Naive thymus-derived CD4-positive, alpha-beta T cell (primary cell): ENCODE results near the gene CXCL12. TPM values are rescaled to one million over a fixed set of nuclear protein-coding genes. Genes with fewer than 3 reads are reported as not detected.

ENCODE experiments used
- ATAC-seq: fragments of 150-1000 bp; cut with Tn5 transposase; 2 replicates; pipeline ENCODE4 v1.10.0; 2021; ENCODE audit warnings: mild to moderate bottlenecking, moderate library complexity
- CTCF ChIA-PET: fragments of 350-600 bp; sonication (Branson Sonifier 250); formaldehyde crosslinking; loops from one replicate; lab custom pipeline; 2021; ENCODE audit warnings: antibody characterized with exemption; lab: Charles Lee
- POLR2A ChIA-PET: fragments of 350-600 bp; sonication (Branson Sonifier 250); formaldehyde crosslinking; loops from one replicate; lab custom pipeline; 2021; ENCODE audit warnings: antibody characterized with exemption, inconsistent platforms; lab: Charles Lee
- DNase-seq, 9 donors: peaks; one replicate each; pipeline versions ENCODE4 v3.0.0 to v3.0.0-alpha.2; 2020 to 2022; ENCODE audit warnings: mixed read lengths in 1 of 9
- H3K27ac ChIP-seq: one replicate; pipeline ENCODE4 v1.7.0; 2013; ENCODE audit warnings: mild to moderate bottlenecking, low read depth, low read length, moderate library complexity
- H3K27me3 ChIP-seq, 2 donors: one replicate each; pipeline ENCODE4 v1.7.0; 2013; ENCODE audit warnings: low read length in 2 of 2, mild to moderate bottlenecking in 2 of 2, moderate library complexity in 2 of 2; ENCODE audit not compliant: control insufficient read depth in 2 of 2, insufficient read depth in 2 of 2
- H3K36me3 ChIP-seq, 3 experiments: 1 replicate in 2 of 3; 2 replicates in 1 of 3; pipeline ENCODE4 v1.7.0; 2013; ENCODE audit warnings: low read length in 3 of 3, mild to moderate bottlenecking in 3 of 3, moderate library complexity in 1 of 3; ENCODE audit not compliant: insufficient read depth in 3 of 3, control insufficient read depth in 2 of 3
- H3K4me1 ChIP-seq, 2 donors: one replicate each; pipeline ENCODE4 v1.7.0; 2013; ENCODE audit warnings: low read length in 2 of 2, mild to moderate bottlenecking in 2 of 2, moderate library complexity in 1 of 2; ENCODE audit not compliant: control insufficient read depth in 2 of 2, insufficient read depth in 2 of 2
- H3K4me3 ChIP-seq: 2 replicates; pipeline ENCODE4 v1.7.0; 2013; ENCODE audit warnings: mild to moderate bottlenecking, low read length
- H3K9me3 ChIP-seq, 3 experiments: 1 replicate in 2 of 3; 2 replicates in 1 of 3; pipeline ENCODE4 v1.7.0; 2013; ENCODE audit warnings: low read length in 3 of 3; ENCODE audit not compliant: control insufficient read depth in 2 of 3
- H3K27ac Mint-ChIP-seq, 9 donors: one replicate each; pipeline ENCODE4 v1.8.0; 2020 to 2022; ENCODE audit warnings: mixed read lengths in 9 of 9, mild to moderate bottlenecking in 8 of 9, moderate library complexity in 5 of 9, inconsistent platforms in 2 of 9
- H3K27me3 Mint-ChIP-seq, 5 donors: one replicate each; pipeline ENCODE4 v1.8.0; 2021 to 2022; ENCODE audit warnings: mixed read lengths in 5 of 5, mild to moderate bottlenecking in 1 of 5
- H3K36me3 Mint-ChIP-seq, 5 donors: one replicate each; pipeline ENCODE4 v1.8.0; 2020 to 2022; ENCODE audit warnings: mixed read lengths in 5 of 5, mild to moderate bottlenecking in 3 of 5, inconsistent platforms in 1 of 5
- H3K4me1 Mint-ChIP-seq, 7 donors: one replicate each; pipeline ENCODE4 v1.8.0; 2020 to 2022; ENCODE audit warnings: mixed read lengths in 7 of 7, mild to moderate bottlenecking in 3 of 7, inconsistent platforms in 1 of 7
- H3K4me3 Mint-ChIP-seq, 10 donors: one replicate each; pipeline ENCODE4 v1.8.0; 2020 to 2022; ENCODE audit warnings: mild to moderate bottlenecking in 10 of 10, mixed read lengths in 10 of 10, moderate library complexity in 6 of 10, inconsistent platforms in 2 of 10
- H3K9me3 Mint-ChIP-seq, 11 donors: one replicate each; pipeline ENCODE4 v1.8.0; 2020 to 2022; ENCODE audit warnings: mixed read lengths in 11 of 11, mild to moderate bottlenecking in 4 of 11, inconsistent platforms in 1 of 11, moderate library complexity in 1 of 11
- intact Hi-C, 2 donors: fragments of 100-400 bp; cut with micrococcal nuclease; formaldehyde crosslinking; loops; one replicate each; pipeline ENCODE4 v1.15.1; 2023
- polyA plus RNA-seq, 2 donors: library from polyadenylated mRNA; unstranded; fragments of 300-500 nt; fragmentation: Illumina TruSeq; gene quantifications; one replicate each; pipeline ENCODE4 v1.2.3, GENCODE V29; 2021
- total RNA-seq, 6 experiments: library from RNA in 5 of 6; stranded (reverse) in 5 of 6; gene quantifications; 1 replicate in 5 of 6; 2 replicates in 1 of 6; pipeline ENCODE4 v1.2.3 and lab custom pipeline; 2021 to 2026

The CXCL12 gene
- total and polyA plus RNA-seq, 7 experiments from 2014 or later, result not detected

DNA sequence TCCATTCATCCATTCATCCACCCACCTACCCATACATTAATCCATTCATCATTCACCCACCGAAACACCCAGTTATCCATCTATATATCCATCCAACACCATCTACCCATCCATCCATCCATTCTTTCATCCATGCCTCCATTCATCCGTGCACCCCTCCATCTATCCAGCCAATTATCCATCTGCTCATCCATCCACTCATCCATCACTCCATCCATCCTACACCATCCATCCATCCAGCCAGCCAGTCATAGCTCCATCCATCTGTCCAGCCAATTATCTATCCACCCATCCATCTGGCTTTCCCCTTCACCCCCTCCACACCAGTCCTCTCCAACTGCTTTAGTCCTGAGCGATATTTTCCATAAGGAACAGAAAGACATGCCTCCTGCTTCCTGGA, 7.5 kb upstream of the CXCL12 start:
- Histone ChIP-seq H3K27me3 (no peaks in the 10 kb centered on the region), H3K4me1 (no peaks in the 10 kb centered on the region), H3K4me3 (no peak overlapping the region), H3K9me3 (no peaks in the 10 kb centered on the region), H3K27ac (no peak overlapping the region), H3K36me3 (no peaks in the 10 kb centered on the region)
- Mint-ChIP-seq H3K9me3 (no peaks in the 10 kb centered on the region), H3K4me3 (no peak overlapping the region), H3K27me3 (peaks cover 8 to 55% (median 37%) of the 10 kb centered on the region in 5 donors), H3K4me1 (no peaks in the 10 kb centered on the region), H3K27ac (no peak overlapping the region), H3K36me3 (no peaks in the 10 kb centered on the region)
- ATAC-seq (no peak), DNase-seq (no peak)
- ChIA-PET POLR2A (no interaction called here), CTCF (no interaction called here)
- intact Hi-C loops, result no loop called here

DNA sequence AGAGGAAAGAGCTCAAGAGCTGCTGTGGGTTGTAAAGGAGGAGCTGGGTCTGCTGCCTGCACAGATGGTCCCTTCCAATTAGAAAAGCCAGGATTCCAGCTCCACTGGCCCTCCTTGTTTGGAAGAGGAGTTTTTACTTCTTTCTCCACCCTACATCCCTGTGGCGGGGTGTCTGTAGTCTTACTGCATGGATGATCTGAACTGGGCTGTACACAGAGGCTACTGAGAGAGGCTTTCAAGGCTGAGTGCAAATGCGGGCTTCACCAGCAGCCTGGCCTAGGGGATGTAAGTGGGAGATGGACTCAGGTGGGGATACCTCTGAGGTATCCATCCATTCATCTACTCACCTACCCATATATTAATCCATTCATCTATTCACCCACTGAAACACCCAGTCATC, 7.1 kb upstream of the CXCL12 start:
- Histone ChIP-seq H3K36me3 (no peaks in the 10 kb centered on the region), H3K9me3 (no peaks in the 10 kb centered on the region), H3K27me3 (no peaks in the 10 kb centered on the region), H3K27ac (no peak overlapping the region), H3K4me3 (no peak overlapping the region), H3K4me1 (no peaks in the 10 kb centered on the region)
- H3K27ac Mint-ChIP-seq, result no peak overlapping the region
- peaks cover 0 to under 1% (median 0%) of the 10 kb centered on the region in 11 donors for H3K9me3 Mint-ChIP-seq
- ATAC-seq (no peak), DNase-seq (no peak)
- POLR2A ChIA-PET, result no interaction called here
- H3K27me3 Mint-ChIP-seq, result peaks cover 9 to 54% (median 37%) of the 10 kb centered on the region in 5 donors
- intact Hi-C loops, result no loop called here
- H3K4me1 Mint-ChIP-seq, result peaks cover 0 to under 1% (median 0%) of the 10 kb centered on the region in 7 donors
- CTCF ChIA-PET, result no interaction called here
- H3K36me3 Mint-ChIP-seq, result no peaks in the 10 kb centered on the region
- H3K4me3 Mint-ChIP-seq, result no peak overlapping the region

DNA sequence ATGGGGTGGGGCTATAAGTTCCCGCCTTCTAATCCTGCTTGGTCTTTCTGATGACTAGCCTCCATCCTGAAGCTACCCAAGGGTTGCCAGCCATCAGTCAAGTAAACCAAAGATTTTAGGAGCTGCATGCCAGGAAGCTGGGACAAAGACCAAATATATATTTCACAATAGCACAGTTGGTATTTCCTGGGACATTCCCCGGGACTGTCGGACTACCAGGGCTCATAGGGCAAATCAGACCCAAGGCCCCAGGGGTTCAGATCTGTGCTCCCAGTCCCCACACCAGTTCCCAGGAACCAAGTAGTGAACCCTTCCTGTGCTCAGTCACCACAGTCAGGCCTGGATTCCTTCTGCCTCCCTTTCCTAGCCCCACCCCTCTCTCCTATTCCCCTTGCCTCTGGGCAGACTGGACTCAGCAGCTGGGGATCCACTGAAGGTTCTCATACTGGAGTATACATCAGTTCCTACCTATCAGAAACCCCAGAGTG, 5.7 kb upstream of the CXCL12 start:
- peaks cover 0 to 3% (median 0%) of the 10 kb centered on the region in 11 donors for H3K9me3 Mint-ChIP-seq

DNA sequence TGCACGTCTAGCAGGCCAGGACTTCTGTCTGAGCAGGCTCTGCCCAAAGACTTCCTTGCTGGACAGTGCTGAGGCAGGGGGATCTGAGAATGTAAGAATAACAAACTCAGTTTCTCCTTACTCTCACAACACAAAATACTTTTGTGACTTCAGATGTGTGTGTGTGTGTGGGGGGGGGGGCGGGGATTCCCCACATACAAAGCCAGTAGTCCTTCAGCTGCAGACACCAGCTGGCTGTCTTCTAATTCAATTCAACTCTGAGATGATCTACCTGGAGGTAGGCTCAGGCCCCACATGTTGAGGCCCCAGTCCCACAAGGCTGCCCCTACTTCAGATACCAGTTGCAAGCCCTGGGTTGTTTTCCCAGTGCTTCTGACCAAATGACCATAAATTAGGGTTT, 4.7 kb upstream of the CXCL12 start:
- DNase-seq (no peak), ATAC-seq (no peak)
- Histone ChIP-seq H3K27me3 (no peaks in the 10 kb centered on the region), H3K4me1 (no peaks in the 10 kb centered on the region), H3K9me3 (no peaks in the 10 kb centered on the region), H3K36me3 (no peaks in the 10 kb centered on the region), H3K4me3 (no peak overlapping the region), H3K27ac (no peak overlapping the region)
- peaks cover 21 to 52% (median 36%) of the 10 kb centered on the region in 5 donors for H3K27me3 Mint-ChIP-seq
- POLR2A ChIA-PET, result no interaction called here
- CTCF ChIA-PET, result interaction anchor here (0.6 kb wide), 1 partner anchor 489 kb away, joined by 4 read pairs; no protein-coding TSS in a partner anchor
- intact Hi-C loops, result loop anchor here in 1 of 2 donors (10.0 kb wide), 1 partner anchor 475 kb away; no protein-coding TSS in a partner anchor
- H3K36me3 Mint-ChIP-seq, result no peaks in the 10 kb centered on the region
- H3K4me1 Mint-ChIP-seq, result peaks cover 0 to 8% (median 4%) of the 10 kb centered on the region in 7 donors
- no peak overlapping the region for H3K27ac Mint-ChIP-seq
- H3K4me3 Mint-ChIP-seq, result no peak overlapping the region
- H3K9me3 Mint-ChIP-seq, result peaks cover 0 to 3% (median 0%) of the 10 kb centered on the region in 11 donors

More for the DNA sequence above, 5.7 kb upstream of the CXCL12 start:
- Histone ChIP-seq H3K27ac (no peak overlapping the region), H3K4me1 (no peaks in the 10 kb centered on the region), H3K36me3 (no peaks in the 10 kb centered on the region), H3K27me3 (no peaks in the 10 kb centered on the region), H3K9me3 (no peaks in the 10 kb centered on the region), H3K4me3 (no peak overlapping the region)
- H3K27ac Mint-ChIP-seq, result no peak overlapping the region
- no peaks in the 10 kb centered on the region for H3K36me3 Mint-ChIP-seq
- intact Hi-C loops, result no loop called here
- peaks cover 16 to 50% (median 36%) of the 10 kb centered on the region in 5 donors for H3K27me3 Mint-ChIP-seq
- POLR2A ChIA-PET, result no interaction called here
- CTCF ChIA-PET, result no interaction called here
- ATAC-seq, result no peak
- peak in 1 of 9 donors; percentile 13 for DNase-seq
- H3K4me1 Mint-ChIP-seq, result peaks cover 0 to 6% (median 2%) of the 10 kb centered on the region in 7 donors
- no peak overlapping the region for H3K4me3 Mint-ChIP-seq

DNA sequence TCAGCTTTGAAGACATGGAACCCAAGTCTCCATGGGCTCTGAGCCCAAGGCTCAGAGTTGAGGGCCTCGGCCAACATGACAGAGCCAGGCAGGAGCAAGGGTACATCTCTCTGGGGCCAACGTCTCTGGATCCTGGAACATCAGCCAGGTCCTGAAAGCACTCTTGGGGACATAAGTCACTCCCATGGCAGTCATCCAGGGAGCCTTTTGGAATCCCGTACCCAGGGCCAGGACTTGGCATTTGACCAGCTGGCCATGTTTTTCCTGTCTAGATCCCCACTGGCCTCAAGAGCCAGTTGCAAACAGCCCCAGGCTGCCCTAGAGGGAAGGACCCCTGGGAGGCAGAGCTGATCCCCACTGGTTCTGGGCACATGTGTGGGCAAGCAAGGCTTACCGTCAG, 4.3 kb upstream of the CXCL12 start:
- peak in 1 of 9 donors; percentile 10 for DNase-seq
- peaks cover 21 to 50% (median 36%) of the 10 kb centered on the region in 5 donors for H3K27me3 Mint-ChIP-seq

DNA sequence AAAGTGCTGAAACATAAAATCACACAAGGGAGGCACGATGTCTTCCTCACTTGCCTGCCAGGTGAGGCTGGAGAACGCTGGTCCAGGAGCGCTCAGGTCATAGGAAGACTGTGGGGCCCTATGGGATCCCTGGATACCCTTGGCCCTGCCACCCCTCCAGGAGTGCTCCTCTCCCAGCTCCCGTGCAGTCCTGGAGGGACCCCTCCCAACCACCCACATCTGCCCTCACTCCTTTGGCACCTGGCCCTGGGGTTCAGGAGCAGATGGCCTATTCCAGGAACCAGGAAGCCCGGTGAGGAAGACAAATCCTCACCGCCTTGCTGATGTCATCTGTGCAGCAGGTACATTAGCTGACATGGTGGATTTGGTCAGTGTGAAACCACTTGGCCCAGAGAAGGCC, 3.7 kb upstream of the CXCL12 start:
- Mint-ChIP-seq H3K36me3 (no peaks in the 10 kb centered on the region), H3K4me1 (peaks cover 0 to 8% (median 4%) of the 10 kb centered on the region in 7 donors), H3K4me3 (no peak overlapping the region), H3K27me3 (peaks cover 18 to 48% (median 38%) of the 10 kb centered on the region in 5 donors), H3K9me3 (peaks cover 0 to 3% (median 0%) of the 10 kb centered on the region in 11 donors), H3K27ac (no peak overlapping the region)
- CTCF ChIA-PET, result no interaction called here
- peak in 1 of 9 donors; percentile 8 for DNase-seq
- H3K27me3 ChIP-seq, result no peaks in the 10 kb centered on the region
- no peak for ATAC-seq
- H3K9me3 ChIP-seq, result no peaks in the 10 kb centered on the region
- no peaks in the 10 kb centered on the region for H3K4me1 ChIP-seq
- H3K36me3 ChIP-seq, result no peaks in the 10 kb centered on the region
- intact Hi-C loops, result loop anchor here in 1 of 2 donors (10.0 kb wide), 1 partner anchor 476 kb away; no protein-coding TSS in a partner anchor
- H3K27ac ChIP-seq, result no peak overlapping the region
- POLR2A ChIA-PET, result no interaction called here
- H3K4me3 ChIP-seq, result no peak overlapping the region

More for the DNA sequence above, 4.3 kb upstream of the CXCL12 start:
- H3K4me1 Mint-ChIP-seq, result peaks cover 0 to 8% (median 4%) of the 10 kb centered on the region in 7 donors
- intact Hi-C loops, result loop anchor here in 1 of 2 donors (10.0 kb wide), 1 partner anchor 476 kb away; no protein-coding TSS in a partner anchor
- H3K36me3 ChIP-seq, result no peaks in the 10 kb centered on the region
- no peak overlapping the region for H3K27ac Mint-ChIP-seq
- no peaks in the 10 kb centered on the region for H3K36me3 Mint-ChIP-seq
- H3K27me3 ChIP-seq, result no peaks in the 10 kb centered on the region
- no peaks in the 10 kb centered on the region for H3K9me3 ChIP-seq
- no peak for ATAC-seq
- H3K4me1 ChIP-seq, result no peaks in the 10 kb centered on the region
- no peak overlapping the region for H3K4me3 ChIP-seq
- H3K4me3 Mint-ChIP-seq, result no peak overlapping the region
- POLR2A ChIA-PET, result no interaction called here
- H3K27ac ChIP-seq, result no peak overlapping the region
- CTCF ChIA-PET, result interaction anchor here (0.6 kb wide), 1 partner anchor 489 kb away, joined by 4 read pairs; no protein-coding TSS in a partner anchor
- peaks cover 0 to 3% (median 0%) of the 10 kb centered on the region in 11 donors for H3K9me3 Mint-ChIP-seq

DNA sequence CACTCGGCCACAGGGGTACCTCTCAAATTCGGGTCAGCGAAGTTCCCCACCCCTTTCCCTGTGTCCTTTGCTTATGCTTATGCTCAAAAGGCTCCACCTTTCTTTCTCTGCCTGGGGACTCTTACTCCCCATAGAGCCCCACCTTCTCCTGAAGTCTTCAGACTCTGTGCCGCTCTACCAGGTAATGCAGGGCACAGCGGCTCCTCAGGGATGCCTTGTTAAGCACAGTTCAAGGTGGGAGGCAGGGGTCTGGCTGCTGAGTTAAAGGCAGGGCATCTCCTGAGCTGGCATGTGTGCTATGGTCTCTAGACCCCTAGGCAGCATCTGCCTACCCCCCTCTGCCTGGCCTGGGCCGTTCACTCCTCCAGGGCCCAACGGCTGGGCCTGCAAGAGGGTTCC, 3.0 kb upstream of the CXCL12 start:
- H3K9me3 ChIP-seq, result no peaks in the 10 kb centered on the region
- DNase-seq, result peak in 1 of 9 donors; percentile 13
- H3K36me3 ChIP-seq, result no peaks in the 10 kb centered on the region
- no peak overlapping the region for H3K27ac ChIP-seq
- H3K27me3 ChIP-seq, result no peaks in the 10 kb centered on the region
- CTCF ChIA-PET, result no interaction called here
- peaks cover 0 to 3% (median 0%) of the 10 kb centered on the region in 11 donors for H3K9me3 Mint-ChIP-seq
- H3K4me3 Mint-ChIP-seq, result no peak overlapping the region
- no peaks in the 10 kb centered on the region for H3K36me3 Mint-ChIP-seq
- intact Hi-C loops, result loop anchor here in 1 of 2 donors (1.0 to 10.0 kb wide), 2 partner anchors 477 to 698 kb away; no protein-coding TSS in a partner anchor
- H3K4me1 ChIP-seq, result no peaks in the 10 kb centered on the region
- H3K27me3 Mint-ChIP-seq, result peaks cover 20 to 48% (median 40%) of the 10 kb centered on the region in 5 donors
- ATAC-seq, result no peak
- no peak overlapping the region for H3K27ac Mint-ChIP-seq
- no peak overlapping the region for H3K4me3 ChIP-seq
- POLR2A ChIA-PET, result no interaction called here
- H3K4me1 Mint-ChIP-seq, result peaks cover 0 to 8% (median 4%) of the 10 kb centered on the region in 7 donors
